Heart left ventricle (tissue), 13 donors: ENCODE measurements around the gene TAT.
"Not testable (repeated sequence)": the region's sequence is repeated elsewhere in the genome, so short reads cannot be mapped to it uniquely, and the experiment has no call there.

ENCODE experiments used
- POLR2A ChIP-seq, 2 donors: fragments of 450-650 bp; IDR thresholded peaks; one replicate each; pipeline ENCODE4 v1.6.1; 2017; ENCODE audit warnings: antibody characterized with exemption in 2 of 2, mild to moderate bottlenecking in 2 of 2, moderate library complexity in 2 of 2
- TF ChIP-seq, protein P1 (sequence below), 12 donors: fragments of 200-600 bp; sonication (generic) in 4 of 12; IDR thresholded peaks; one replicate each; pipeline versions ENCODE4 v1.5.0 to v1.8.0; 2018 to 2022; ENCODE audit warnings: antibody characterized with exemption in 12 of 12, mild to moderate bottlenecking in 5 of 12
- donor health status: ischemic (EF 13 %, LVEDD 7.1; RV severe dilation, severe dysfunction).
- donor health status: DM: no; HTN: yes; CAD: no.
- donor health status: DM: no; HTN: no; CAD: no.
- donor health status: ischemic (EF 25% LVEDD 6.9; RV normal size, moderate dysfunction).
- donor health status: ischemic (EF 25% LVEDD 5.7; RV mildly dilated, moderate dysfunction).
- donor health status: ischemic (EF 35%, LVEDD 5.7; RV mildly dilated, moderate dysfunction).
- donor health status: nonischemic (EF 11% LVEDD 7.7; RV severe dilation, severe dysfunction).
- donor health status: DM: yes; HTN: yes; CAD: no.
- donor health status: PGD.
- donor health status: ischemic (EF 29% LVEDD 5.4; RV normal size, mild dysfunction).
- donor health status: nonischemic (EF 23%, LVEDD 6.1; RV moderate dilation, normal function).

DNA sequence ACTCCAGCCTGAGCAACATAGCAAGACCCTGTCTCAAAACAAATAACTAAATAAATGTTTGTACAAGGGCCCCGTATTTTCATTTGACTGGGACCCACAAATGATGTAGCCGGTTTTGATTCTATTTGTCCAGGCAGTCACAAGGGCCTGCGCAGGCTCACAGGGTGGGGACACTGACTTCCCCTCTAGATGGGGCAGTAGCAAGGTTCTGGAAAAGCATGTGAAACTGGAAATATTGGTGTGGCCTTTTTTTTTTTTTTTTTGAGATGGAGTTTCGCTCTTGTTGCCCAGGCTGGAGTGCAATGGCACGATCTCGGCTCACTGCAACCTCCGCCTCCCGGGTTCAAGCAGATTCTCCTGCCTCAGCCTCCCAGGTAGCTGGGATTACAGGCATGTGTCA is 38.1 kb upstream of the TAT start:
- TF ChIP-seq, protein P1, sequence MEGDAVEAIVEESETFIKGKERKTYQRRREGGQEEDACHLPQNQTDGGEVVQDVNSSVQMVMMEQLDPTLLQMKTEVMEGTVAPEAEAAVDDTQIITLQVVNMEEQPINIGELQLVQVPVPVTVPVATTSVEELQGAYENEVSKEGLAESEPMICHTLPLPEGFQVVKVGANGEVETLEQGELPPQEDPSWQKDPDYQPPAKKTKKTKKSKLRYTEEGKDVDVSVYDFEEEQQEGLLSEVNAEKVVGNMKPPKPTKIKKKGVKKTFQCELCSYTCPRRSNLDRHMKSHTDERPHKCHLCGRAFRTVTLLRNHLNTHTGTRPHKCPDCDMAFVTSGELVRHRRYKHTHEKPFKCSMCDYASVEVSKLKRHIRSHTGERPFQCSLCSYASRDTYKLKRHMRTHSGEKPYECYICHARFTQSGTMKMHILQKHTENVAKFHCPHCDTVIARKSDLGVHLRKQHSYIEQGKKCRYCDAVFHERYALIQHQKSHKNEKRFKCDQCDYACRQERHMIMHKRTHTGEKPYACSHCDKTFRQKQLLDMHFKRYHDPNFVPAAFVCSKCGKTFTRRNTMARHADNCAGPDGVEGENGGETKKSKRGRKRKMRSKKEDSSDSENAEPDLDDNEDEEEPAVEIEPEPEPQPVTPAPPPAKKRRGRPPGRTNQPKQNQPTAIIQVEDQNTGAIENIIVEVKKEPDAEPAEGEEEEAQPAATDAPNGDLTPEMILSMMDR (IDR thresholded peaks at IDR 0.05): not testable (repeated sequence)
- TF ChIP-seq POLR2A (IDR thresholded peaks at IDR 0.05): not testable (repeated sequence)
